GM19023 (cell line): ENCODE data around the gene USP49.
A peak's percentile ranks its signal among the peaks of the same experiment; 100 is the strongest.

ENCODE experiments used
- ATAC-seq: cut with Tn5 transposase; IDR thresholded peaks from one replicate; pipeline ENCODE4 v1.9.1; 2021; ENCODE audit warnings: mild to moderate bottlenecking, moderate library complexity; ENCODE audit not compliant: unreplicated experiment

USP49 gene

GRCh38 chr6:41931792-41932191 lies 36.6 kb upstream of the USP49 start:
- ATAC-seq, result no peak

DNA sequence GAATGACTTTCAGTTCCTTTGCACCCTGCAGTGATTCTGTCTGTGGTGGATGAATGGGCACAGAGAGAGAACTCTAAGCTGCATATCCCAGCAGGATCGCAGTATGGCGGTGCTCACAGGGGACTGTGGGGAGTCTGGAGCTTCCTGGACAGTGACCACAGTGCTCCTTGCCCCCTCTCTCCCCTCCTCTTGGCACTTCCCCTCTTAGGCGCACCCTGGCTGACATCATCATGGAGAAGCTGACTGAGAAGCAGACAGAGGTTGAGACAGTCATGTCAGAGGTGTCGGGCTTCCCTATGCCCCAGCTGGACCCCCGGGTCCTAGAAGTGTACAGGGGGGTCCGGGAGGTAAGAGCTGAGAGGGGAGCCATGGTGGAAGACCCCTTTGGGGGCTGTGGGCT lies 34.7 kb upstream of the USP49 start:
- no peak for ATAC-seq

DNA sequence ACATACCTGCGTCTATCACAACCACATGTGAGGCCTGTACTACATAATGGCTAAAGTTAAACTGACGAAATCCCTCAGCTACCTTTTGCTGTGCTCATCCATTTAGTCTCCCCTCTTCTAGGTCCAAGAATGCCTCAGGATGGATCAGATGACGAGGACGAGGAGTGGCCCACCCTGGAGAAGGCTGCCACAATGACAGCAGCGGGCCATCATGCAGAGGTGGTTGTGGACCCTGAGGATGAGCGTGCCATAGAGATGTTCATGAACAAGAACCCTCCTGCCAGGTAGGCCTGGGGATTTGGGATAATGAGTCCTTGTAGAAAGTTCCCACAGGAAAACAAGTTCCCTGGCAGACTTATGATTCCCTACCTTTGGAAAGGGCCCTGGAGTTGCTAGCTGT lies 32.1 kb upstream of the USP49 start:
- ATAC-seq, result no peak

DNA sequence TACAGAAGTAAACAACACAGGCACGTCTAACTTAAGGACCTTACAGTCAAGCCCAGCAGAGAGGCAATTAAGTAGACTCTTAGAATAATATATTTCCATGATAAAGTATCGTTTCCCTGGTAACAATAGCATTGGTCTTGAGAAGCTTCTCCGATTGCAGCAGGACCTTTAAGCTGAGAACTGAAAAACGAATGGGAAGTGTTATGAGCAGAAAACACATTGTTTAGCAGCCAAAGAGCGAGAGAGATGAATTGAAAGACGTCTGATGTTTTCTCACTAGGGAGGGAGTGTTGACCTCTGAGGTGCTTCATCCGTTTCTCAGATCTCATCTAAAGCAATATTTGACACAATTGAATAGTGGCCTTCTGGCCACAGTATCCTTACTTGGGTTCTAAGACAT lies 27.0 kb upstream of the USP49 start:
- ATAC-seq, result no peak

DNA sequence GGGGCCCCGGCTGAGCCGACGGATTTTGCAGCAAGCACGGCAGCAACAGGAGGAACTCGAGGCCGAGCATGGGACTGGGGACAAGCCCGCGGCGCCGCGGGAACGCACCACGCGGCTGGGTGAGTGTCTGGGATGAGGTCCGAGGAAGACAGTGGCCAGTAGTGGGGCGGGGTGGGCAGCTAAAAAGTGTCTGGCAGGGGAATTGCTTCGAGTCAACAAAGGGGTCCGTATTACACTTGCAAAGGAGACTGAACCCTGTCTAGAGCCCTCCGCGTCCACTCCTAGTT lies 26.5 kb upstream of the USP49 start:
- peak; percentile 13 for ATAC-seq

- peak; percentile 86 for ATAC-seq
These were observed 25.9 kb upstream of the USP49 start, which contains the start of the genes BYSL and MED20 for GRCh38 chr6:41920921-41921711. BYSL (plus strand) TSS chr6:41921499; CDS start chr6:41921563, 64 bp downstream. MED20 (minus strand) TSS chr6:41921139; CDS start chr6:41921018, 121 bp downstream.

- ATAC-seq, result no peak
These were observed 22.4 kb upstream of the USP49 start for GRCh38 chr6:41917528-41917927.

DNA sequence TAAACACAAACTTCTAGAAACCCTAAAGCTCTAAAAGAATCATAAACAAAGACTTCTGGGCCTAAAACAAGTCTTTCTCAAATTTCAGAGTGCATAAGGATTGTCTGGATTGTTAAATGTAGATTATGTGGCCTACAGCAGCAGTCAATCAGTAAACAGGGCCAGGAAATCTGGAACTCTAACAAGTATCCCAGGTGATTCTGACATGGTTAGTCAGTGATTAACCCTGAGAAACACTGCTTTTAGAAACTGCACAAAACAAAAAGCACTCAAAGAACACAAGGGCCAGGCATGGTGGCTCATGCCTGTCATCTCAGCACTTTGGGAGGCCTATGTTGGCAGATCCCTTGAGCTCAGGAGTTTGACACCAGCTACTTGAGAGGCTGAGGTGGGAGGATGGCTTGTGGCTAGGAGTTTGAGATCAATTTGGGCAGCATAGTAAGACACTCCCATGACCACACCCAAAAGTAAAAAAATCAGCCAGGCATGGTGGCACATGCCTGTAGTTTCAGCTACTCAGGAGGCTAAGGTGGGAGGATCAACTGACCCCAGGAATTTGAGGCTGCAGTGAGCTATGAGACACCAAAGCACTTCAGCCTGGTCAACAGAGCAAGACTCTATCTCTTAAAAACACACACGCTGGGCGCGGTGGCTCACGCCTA lies 19.8 kb upstream of the USP49 start:
- no peak for ATAC-seq

- no peak for ATAC-seq
These were observed 19.2 kb upstream of the USP49 start for GRCh38 chr6:41914343-41914742.

DNA sequence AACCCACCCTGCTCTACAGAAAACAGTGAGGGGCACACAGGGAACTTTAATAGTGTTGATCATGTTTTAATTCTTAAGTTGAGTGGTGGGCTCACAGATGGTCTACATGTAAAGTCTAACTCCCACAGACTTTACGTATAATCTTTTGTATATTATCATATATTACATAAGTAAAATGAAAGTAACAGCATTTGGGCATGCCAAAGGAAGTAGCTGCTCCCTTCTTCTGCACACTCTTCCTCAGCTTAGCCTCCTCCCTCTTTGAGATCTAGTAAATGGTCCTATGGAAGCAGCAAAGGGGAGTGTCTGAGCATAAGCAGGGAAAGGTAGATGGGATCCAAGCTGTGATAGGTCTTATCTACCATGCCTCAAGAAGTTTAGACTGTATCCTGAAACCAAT lies 14.6 kb upstream of the USP49 start:
- ATAC-seq, result no peak

- no peak for ATAC-seq
These were observed 6.8 kb upstream of the USP49 start for GRCh38 chr6:41901882-41902519.

DNA sequence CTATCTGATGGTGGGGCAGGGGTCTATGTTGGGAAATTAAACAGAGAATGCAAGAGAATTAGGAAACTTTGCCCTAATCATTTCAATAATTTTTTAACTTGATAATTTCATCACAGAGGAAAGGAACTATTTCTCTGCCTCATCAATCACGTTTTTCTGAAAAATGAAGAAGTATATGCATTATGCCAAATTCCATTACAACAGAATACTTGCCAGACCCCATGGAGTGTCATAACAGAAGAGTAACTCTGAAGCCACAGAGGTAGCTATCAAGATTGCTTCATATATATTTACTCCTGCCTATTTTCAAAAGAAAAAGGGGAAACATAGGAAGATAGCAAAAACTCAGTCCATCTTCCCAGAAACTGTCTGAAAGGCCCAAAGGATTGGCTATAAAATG lies 5.7 kb upstream of the USP49 start:
- ATAC-seq, result no peak

- no peak for ATAC-seq
These were observed 1.1 kb upstream of the USP49 start for GRCh38 chr6:41896281-41896680.

DNA sequence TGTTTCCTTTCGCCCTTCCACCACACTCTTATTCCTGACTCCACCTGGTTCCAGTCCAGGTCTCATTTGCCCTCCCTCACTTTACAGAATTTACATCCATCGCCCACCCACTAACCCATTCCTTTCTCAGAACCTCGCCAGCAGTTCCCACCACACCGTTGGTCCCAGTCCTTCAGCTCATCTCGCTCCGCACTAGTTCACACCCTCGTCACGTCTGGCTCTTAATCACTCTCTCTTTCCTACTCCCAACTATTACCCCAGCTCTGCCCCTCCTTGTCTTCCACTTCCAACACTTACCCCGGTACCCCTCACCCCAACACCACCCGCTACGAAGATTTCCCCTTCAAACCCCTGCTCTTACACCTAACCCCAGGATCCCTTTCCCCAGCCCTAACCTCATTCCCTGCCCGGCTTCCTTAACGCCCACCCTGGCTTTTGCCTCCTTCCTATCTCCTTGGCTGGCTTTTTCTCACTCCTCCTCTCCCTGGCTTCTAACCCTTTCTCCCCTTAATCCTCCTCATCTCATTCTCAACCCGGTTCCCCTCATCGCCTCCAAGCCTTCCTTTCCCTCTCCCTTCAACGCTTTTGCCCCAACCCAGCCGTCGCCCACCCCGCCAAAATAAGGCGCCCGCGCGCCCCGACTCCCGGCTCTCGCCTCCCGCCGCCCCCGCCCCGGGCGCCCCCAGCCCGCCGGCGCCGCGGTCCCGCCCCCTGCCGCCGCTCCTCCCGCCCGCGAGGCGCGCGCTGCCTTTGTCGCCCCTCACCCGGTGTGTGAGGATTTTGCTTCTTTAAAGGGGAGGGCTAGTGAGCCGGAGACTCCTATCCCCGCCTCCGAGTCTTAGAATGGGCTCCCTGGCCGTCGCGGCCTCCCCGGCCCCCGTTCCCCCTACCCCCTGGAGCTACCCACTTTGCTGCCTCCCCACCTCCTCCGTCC lies 542 bp downstream of the USP49 start:
- peak; percentile 38 for ATAC-seq

DNA sequence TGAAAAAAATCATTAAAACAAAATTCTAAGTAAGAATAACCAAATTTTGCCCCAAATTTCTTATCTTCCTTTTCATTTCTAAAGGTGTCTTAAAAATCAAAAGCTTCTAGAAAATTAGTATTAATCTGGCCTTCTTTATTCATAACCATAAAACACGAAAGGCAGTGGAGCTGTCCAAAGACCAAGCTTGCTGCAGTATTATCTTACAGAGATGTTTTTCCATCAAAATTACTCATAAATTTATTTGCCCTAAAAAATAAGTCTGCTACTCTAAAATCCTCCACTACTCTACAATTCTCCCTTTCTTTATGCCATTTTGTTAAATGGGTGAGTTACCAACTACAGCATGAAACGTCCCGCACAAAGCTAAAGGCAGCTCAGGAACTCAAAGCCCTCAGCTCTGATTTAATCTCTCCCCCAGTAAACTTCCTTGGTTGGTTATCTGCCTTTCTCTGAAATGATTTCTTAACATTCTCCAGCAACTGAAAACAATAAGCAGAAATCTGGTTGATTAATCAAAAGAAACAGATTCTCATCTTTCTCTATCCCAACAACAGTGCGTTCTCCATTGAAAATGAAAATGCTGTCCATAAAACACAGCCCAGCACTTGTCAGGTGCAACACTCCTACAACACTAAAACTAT lies 2.1 kb downstream of the USP49 start:
- ATAC-seq, result no peak

GRCh38 chr6:41887331-41887751 lies 7.8 kb downstream of the USP49 start:
- no peak for ATAC-seq

GRCh38 chr6:41885930-41886329 lies 9.2 kb downstream of the USP49 start:
- no peak for ATAC-seq

DNA sequence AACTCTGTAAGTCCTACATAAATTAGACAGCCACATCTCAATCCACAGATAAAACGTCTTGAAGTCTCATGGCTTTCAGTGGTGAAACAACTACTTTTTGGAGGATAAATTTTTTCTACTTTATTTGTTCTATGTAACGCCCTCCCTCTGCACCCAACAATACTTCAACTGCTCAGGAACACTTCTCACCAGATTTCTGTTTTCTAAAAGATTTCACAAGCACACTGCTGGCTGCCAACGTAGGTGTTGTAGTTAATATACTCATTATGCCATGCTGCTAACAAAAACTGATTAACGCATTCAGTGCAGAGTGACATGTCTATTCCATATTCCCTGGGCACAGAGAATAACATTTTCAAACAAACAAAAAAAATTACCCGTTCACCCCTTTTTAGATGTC lies 10.2 kb downstream of the USP49 start:
- no peak for ATAC-seq

DNA sequence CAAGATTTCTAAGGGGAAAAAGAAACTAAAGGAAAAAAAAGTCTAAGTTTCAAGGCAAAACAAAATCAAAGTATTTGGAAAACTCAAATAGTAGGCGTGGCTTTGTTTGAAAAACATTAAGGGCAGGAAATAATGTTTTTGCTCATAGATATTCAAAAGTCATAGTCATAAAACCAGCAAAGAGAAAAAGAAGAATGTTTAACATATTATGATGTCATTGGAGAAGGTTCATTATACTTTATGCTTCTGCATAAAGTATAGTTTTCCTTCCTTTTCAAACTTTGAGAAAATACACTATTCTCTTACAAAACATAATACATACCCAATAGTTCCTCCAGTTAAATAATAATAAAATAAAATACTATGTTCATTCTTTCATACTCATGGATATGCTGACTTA lies 13.7 kb downstream of the USP49 start:
- ATAC-seq, result no peak

- no peak for ATAC-seq
These were observed 16.2 kb downstream of the USP49 start for GRCh38 chr6:41878961-41879405.
